DND-41 (cell line): ENCODE measurements around the gene SMAD9.

ENCODE experiments used
- ATAC-seq: fragments of 200-7000 bp; cut with Tn5 transposase; 3 replicates; pipeline ENCODE4 v1.9.1; 2021; ENCODE audit warnings: low read depth; ENCODE audit not compliant: insufficient read depth
- DNase-seq: peaks from one replicate; pipeline ENCODE4 v3.0.0-alpha.2; 2020
- H2AFZ ChIP-seq: 2 replicates; pipeline ENCODE4 v1.6.0; 2012; ENCODE audit warnings: low read depth, low read length
- H3K27ac ChIP-seq: 2 replicates; pipeline ENCODE4 v1.5.1; 2012; ENCODE audit warnings: low read length, inconsistent platforms
- H3K27me3 ChIP-seq: fragments of 200-600 bp; sonication (generic); 2 replicates; pipeline ENCODE4 v1.6.0; 2012; ENCODE audit warnings: low read length, mild to moderate bottlenecking, inconsistent platforms; ENCODE audit not compliant: insufficient read depth, poor library complexity
- H3K36me3 ChIP-seq: 2 replicates; pipeline ENCODE4 v1.5.1; 2012; ENCODE audit warnings: low read length, inconsistent platforms; ENCODE audit not compliant: insufficient read depth
- H3K4me1 ChIP-seq: 2 replicates; pipeline ENCODE4 v1.5.1; 2012; ENCODE audit warnings: mild to moderate bottlenecking, low read length; ENCODE audit not compliant: insufficient read depth
- H3K4me2 ChIP-seq: 2 replicates; pipeline ENCODE4 v1.6.0; 2012; ENCODE audit warnings: mild to moderate bottlenecking, moderate library complexity, low read length, inconsistent platforms; ENCODE audit not compliant: insufficient read depth
- H3K4me3 ChIP-seq, 2 experiments: fragments of 200-600 bp in 1 of 2; shearing (Covaris generic) in 1 of 2; 2 replicates each; pipeline ENCODE4 v1.5.1; 2012 to 2016; ENCODE audit warnings: inconsistent platforms in 2 of 2, low read length in 2 of 2, mild to moderate bottlenecking in 2 of 2, low read depth in 1 of 2, moderate library complexity in 1 of 2
- H3K79me2 ChIP-seq: 2 replicates; pipeline ENCODE4 v1.6.0; 2012; ENCODE audit warnings: low read length, inconsistent platforms; ENCODE audit not compliant: insufficient read depth
- H3K9ac ChIP-seq: 2 replicates; pipeline ENCODE4 v1.6.0; 2012; ENCODE audit warnings: low read depth, mild to moderate bottlenecking, inconsistent platforms, low read length, moderate library complexity
- H3K9me3 ChIP-seq: 2 replicates; pipeline ENCODE4 v1.5.1; 2012; ENCODE audit warnings: low read length, moderate library complexity, mild to moderate bottlenecking, inconsistent platforms; ENCODE audit not compliant: insufficient read depth, severe bottlenecking
- H4K20me1 ChIP-seq: 2 replicates; pipeline ENCODE4 v1.6.0; 2012; ENCODE audit warnings: low read length; ENCODE audit not compliant: insufficient read depth
- EZH2 ChIP-seq: IDR thresholded peaks from 3 replicates; pipeline ENCODE4 v1.6.1; 2012; ENCODE audit warnings: borderline replicate concordance, low read depth, mild to moderate bottlenecking, moderate library complexity, low read length, inconsistent platforms; ENCODE audit not compliant: severe bottlenecking
- TF ChIP-seq, protein P1 (sequence below): IDR thresholded peaks from 2 replicates; pipeline ENCODE4 v1.5.1; 2012; ENCODE audit warnings: borderline replicate concordance, low read length, moderate library complexity, mild to moderate bottlenecking; ENCODE audit not compliant: poor library complexity, severe bottlenecking; ENCODE audit errors: extremely low read depth

SMAD9 gene

DNA sequence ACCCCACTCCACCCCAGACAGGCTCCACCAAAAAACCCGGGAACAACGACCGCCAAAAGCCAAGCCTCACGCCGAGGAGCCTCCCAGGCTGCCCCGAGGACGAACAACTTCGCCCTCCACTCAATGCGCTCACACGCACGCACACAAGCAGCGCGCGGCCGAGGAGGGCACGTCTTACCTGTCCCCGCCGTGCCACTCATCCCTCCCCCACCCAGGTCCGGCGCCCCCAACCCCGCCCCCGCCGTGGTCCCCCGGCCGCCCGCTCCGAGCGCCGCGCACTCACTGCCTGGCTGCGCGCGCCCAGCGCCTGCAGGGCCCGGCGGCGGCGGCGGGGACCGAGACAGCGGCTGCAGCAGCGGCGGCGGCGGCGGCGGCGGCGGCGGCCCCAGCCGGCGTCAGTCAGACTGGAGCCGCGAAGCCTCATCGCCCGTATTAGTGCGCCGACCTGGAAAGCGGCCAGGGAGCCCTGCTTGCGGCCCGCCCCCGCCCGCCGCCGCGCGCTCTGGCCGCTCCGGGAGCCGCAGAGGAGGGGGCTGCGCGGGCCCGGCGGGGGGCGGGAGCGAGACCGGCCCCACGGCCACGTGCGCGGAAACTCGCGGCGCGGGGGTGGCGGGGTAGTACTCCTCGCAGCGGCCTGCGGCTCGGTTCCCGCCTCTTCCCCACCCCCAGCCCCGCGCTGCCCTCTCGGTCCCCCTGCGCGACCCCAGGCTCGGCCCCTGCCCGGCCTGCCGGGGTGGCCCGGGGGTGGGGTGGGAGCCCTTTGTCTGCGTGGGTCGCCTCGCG lies at the start of gene SMAD9:
SMAD9 (minus strand) TSS at position 406 of the 783 bp plus-strand sequence. CDS start 40,549 bp downstream, outside the sequence.
- no peak within 1 kb of the TSS for H3K4me3 ChIP-seq
- H2AFZ ChIP-seq, result no peak within 1 kb of the TSS
- DNase-seq (no peak), ATAC-seq (no peak)
- H3K79me2 ChIP-seq, result no peaks in the 10 kb centered on the region
- H3K27me3 ChIP-seq, result no peaks in the 10 kb centered on the region
- H3K4me1 ChIP-seq, result no peaks in the 10 kb centered on the region
- H3K27ac ChIP-seq, result no peak within 1 kb of the TSS
- H4K20me1 ChIP-seq, result no peaks in the 10 kb centered on the region
- no peaks in the 10 kb centered on the region for H3K36me3 ChIP-seq
- TF ChIP-seq EZH2, result no peak
- TF ChIP-seq, protein P1, sequence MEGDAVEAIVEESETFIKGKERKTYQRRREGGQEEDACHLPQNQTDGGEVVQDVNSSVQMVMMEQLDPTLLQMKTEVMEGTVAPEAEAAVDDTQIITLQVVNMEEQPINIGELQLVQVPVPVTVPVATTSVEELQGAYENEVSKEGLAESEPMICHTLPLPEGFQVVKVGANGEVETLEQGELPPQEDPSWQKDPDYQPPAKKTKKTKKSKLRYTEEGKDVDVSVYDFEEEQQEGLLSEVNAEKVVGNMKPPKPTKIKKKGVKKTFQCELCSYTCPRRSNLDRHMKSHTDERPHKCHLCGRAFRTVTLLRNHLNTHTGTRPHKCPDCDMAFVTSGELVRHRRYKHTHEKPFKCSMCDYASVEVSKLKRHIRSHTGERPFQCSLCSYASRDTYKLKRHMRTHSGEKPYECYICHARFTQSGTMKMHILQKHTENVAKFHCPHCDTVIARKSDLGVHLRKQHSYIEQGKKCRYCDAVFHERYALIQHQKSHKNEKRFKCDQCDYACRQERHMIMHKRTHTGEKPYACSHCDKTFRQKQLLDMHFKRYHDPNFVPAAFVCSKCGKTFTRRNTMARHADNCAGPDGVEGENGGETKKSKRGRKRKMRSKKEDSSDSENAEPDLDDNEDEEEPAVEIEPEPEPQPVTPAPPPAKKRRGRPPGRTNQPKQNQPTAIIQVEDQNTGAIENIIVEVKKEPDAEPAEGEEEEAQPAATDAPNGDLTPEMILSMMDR, result no peak
- no peak within 1 kb of the TSS for H3K4me2 ChIP-seq
- no peak within 1 kb of the TSS for H3K9ac ChIP-seq
- no peaks in the 10 kb centered on the region for H3K9me3 ChIP-seq

DNA sequence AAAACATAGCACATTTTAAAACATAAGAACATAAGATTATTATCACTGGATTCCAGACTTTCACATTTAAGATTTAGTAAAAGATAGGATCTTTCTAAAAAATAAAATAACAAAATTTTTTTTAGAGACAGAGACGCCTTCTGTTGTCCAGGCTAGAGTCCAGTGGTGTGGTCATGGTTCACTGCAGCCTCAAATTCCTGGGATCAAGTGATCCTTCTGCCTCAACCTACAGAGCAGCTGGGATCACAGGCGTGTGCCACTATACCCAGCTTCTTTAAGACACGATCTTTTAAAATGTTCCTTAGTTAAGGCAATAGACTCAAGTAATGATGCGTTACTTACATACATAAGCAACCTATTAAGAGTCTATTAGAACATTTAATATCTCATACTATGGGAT lies 46.4 kb upstream of the SMAD9 start:
- Histone ChIP-seq H4K20me1 (no peaks in the 10 kb centered on the region), H3K9ac (no peak overlapping the region), H3K4me2 (no peak overlapping the region), H2AFZ (no peak overlapping the region), H3K79me2 (no peaks in the 10 kb centered on the region), H3K27ac (no peak overlapping the region), H3K4me3 (no peak overlapping the region), H3K9me3 (no peaks in the 10 kb centered on the region), H3K4me1 (no peaks in the 10 kb centered on the region), H3K27me3 (no peaks in the 10 kb centered on the region), H3K36me3 (peaks cover 83% of the 10 kb centered on the region)
- TF ChIP-seq, protein P1, result no peak
- no peak for TF ChIP-seq EZH2
- ATAC-seq (no peak), DNase-seq (no peak)

DNA sequence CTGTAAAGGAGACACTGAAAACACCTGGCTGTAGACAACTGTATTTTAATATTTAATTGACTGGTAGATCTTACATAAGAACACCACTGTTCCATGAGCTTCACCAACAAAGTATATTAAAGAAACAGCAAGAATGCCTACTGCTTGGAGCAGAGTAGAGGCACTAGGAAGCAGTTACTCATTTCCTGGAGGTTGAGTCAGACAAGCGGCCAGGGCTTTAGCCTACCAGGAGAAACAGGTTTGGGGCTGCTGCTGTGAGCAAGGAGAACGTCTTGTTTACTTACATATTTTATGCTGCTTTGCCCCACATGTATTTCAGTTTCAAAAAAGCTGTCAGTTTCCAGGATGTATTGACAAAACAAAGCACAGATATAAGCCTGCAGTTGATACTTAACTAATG lies 45.7 kb upstream of the SMAD9 start:
- DNase-seq (no peak), ATAC-seq (no peak)
- no peaks in the 10 kb centered on the region for H4K20me1 ChIP-seq
- no peaks in the 10 kb centered on the region for H3K4me1 ChIP-seq
- H3K4me2 ChIP-seq, result no peak overlapping the region
- H3K79me2 ChIP-seq, result no peaks in the 10 kb centered on the region
- no peaks in the 10 kb centered on the region for H3K9me3 ChIP-seq
- H3K9ac ChIP-seq, result no peak overlapping the region
- no peak overlapping the region for H3K4me3 ChIP-seq
- TF ChIP-seq, protein P1, result no peak
- TF ChIP-seq EZH2, result no peak
- no peaks in the 10 kb centered on the region for H3K27me3 ChIP-seq
- no peak overlapping the region for H3K27ac ChIP-seq
- H2AFZ ChIP-seq, result no peak overlapping the region
- peaks cover 83% of the 10 kb centered on the region for H3K36me3 ChIP-seq
